Colonic mucosa (tissue), 4 donors: Measurements from ENCODE around the gene CLN5. TPM values are rescaled to one million over a fixed set of nuclear protein-coding genes. Genes with fewer than 3 reads are reported as not detected.

Experiments
- DNase-seq: peaks from one replicate; pipeline ENCODE4 v3.0.0-alpha.2; 2020
- H3K27ac ChIP-seq: fragments of 200-600 bp; one replicate; pipeline ENCODE4 v1.8.0; 2021
- H3K27me3 ChIP-seq: fragments of 200-600 bp; one replicate; pipeline ENCODE4 v1.8.0; 2021
- H3K36me3 ChIP-seq: fragments of 200-600 bp; one replicate; pipeline ENCODE4 v1.8.0; 2021
- H3K4me1 ChIP-seq: fragments of 200-600 bp; one replicate; pipeline ENCODE4 v1.8.0; 2021; ENCODE audit warnings: mild to moderate bottlenecking
- H3K4me3 ChIP-seq: fragments of 200-600 bp; one replicate; pipeline ENCODE4 v1.8.0; 2021
- H3K9ac ChIP-seq, 2 donors: one replicate each; pipeline ENCODE4 v1.7.0; 2013; ENCODE audit warnings: control low read depth in 2 of 2, low read depth in 2 of 2, low read length in 2 of 2
- H3K9me3 ChIP-seq: fragments of 200-600 bp; one replicate; pipeline ENCODE4 v1.8.0; 2021
- CTCF ChIP-seq: fragments of 200-600 bp; IDR thresholded peaks from one replicate; pipeline ENCODE4 v1.8.0; 2022; ENCODE audit warnings: antibody characterized with exemption, mild to moderate bottlenecking
- intact Hi-C: fragments of 100-400 bp; cut with DNase I; formaldehyde crosslinking; loops from one replicate; pipeline ENCODE4 v1.14.1; 2022
- total RNA-seq, 2 donors: library from RNA; stranded (reverse); fragmentation: NEBNext Ultra II Directional in 1 of 2; extraction: Animal tissue kit (Norgen Biotek cat#: 25700) in 1 of 2; gene quantifications; one replicate each; pipeline ENCODE4 v1.2.1, GENCODE V29; 2021
- donor health status: healthy.
- donor health status: DM: no; HTN: no; CAD: no.
- donor health status: DM: no; HTN: no; CAD: no.

Gene CLN5
- total RNA-seq, 2 donors from 2014 or later = 21.8 to 26.5 TPM

- intact Hi-C loops = no loop called here
- Histone ChIP-seq H3K4me3 (no peak overlapping the region), H3K9me3 (no peaks in the 10 kb centered on the region), H3K9ac (no peak overlapping the region), H3K27ac (no peak overlapping the region), H3K4me1 (no peaks in the 10 kb centered on the region), H3K27me3 (no peaks in the 10 kb centered on the region), H3K36me3 (no peaks in the 10 kb centered on the region)
- TF ChIP-seq CTCF = no peak
- no peak for DNase-seq
Measured at GRCh38 chr13:76950101-76950500, 41.8 kb upstream of the CLN5 start.

GRCh38 chr13:76953968-76954367 is 37.9 kb upstream of the CLN5 start:
- Histone ChIP-seq H3K4me3 (no peak overlapping the region), H3K9me3 (no peaks in the 10 kb centered on the region), H3K27me3 (no peaks in the 10 kb centered on the region), H3K9ac (no peak overlapping the region), H3K27ac (no peak overlapping the region), H3K4me1 (no peaks in the 10 kb centered on the region), H3K36me3 (no peaks in the 10 kb centered on the region)
- DNase-seq = no peak
- intact Hi-C loops = no loop called here
- no peak for TF ChIP-seq CTCF

- Histone ChIP-seq H3K9me3 (no peaks in the 10 kb centered on the region), H3K4me3 (no peak overlapping the region), H3K36me3 (no peaks in the 10 kb centered on the region), H3K4me1 (no peaks in the 10 kb centered on the region), H3K9ac (no peak overlapping the region), H3K27ac (no peak overlapping the region), H3K27me3 (no peaks in the 10 kb centered on the region)
- DNase-seq = no peak
- TF ChIP-seq CTCF = no peak
- intact Hi-C loops = no loop called here
Measured at GRCh38 chr13:76954538-76954937, 37.3 kb upstream of the CLN5 start.

GRCh38 chr13:76955193-76955592 is 36.7 kb upstream of the CLN5 start:
- Histone ChIP-seq H3K27me3 (no peaks in the 10 kb centered on the region), H3K9ac (no peak overlapping the region), H3K27ac (no peak overlapping the region), H3K9me3 (no peaks in the 10 kb centered on the region), H3K36me3 (no peaks in the 10 kb centered on the region), H3K4me3 (no peak overlapping the region), H3K4me1 (no peaks in the 10 kb centered on the region)
- TF ChIP-seq CTCF = no peak
- intact Hi-C loops = no loop called here
- no peak for DNase-seq

GRCh38 chr13:76955661-76956060 is 36.2 kb upstream of the CLN5 start:
- Histone ChIP-seq H3K27me3 (no peaks in the 10 kb centered on the region), H3K27ac (no peak overlapping the region), H3K9ac (no peak overlapping the region), H3K4me1 (no peaks in the 10 kb centered on the region), H3K4me3 (no peak overlapping the region), H3K9me3 (no peaks in the 10 kb centered on the region), H3K36me3 (no peaks in the 10 kb centered on the region)
- intact Hi-C loops = no loop called here
- no peak for DNase-seq
- TF ChIP-seq CTCF = no peak
